GM23338 (cell line): ENCODE data around the gene BLACAT1. TPM values are rescaled to one million over a fixed set of nuclear protein-coding genes. Genes with fewer than 3 reads are reported as not detected.

Experiments
- ATAC-seq: fragments of 200-7000 bp; cut with Tn5 transposase; 3 replicates; pipeline ENCODE4 v1.9.1; 2020
- DNase-seq: peaks from one replicate; pipeline ENCODE4 v3.0.0-alpha.2; 2015; ENCODE audit warnings: low spot score
- H2AFZ ChIP-seq: fragments of 200-600 bp; sonication (generic); 2 replicates; pipeline ENCODE4 v1.8.0; 2016; ENCODE audit warnings: antibody characterized with exemption, mild to moderate bottlenecking, moderate library complexity
- H3F3A ChIP-seq: fragments of 200-600 bp; sonication (generic); replicated peaks from 2 replicates; pipeline ENCODE4 v1.8.0; 2017; ENCODE audit warnings: antibody characterized with exemption, mixed run types, low read depth
- H3K27ac ChIP-seq: fragments of 200-600 bp; sonication (generic); 2 replicates; pipeline ENCODE4 v1.6.1; 2016; ENCODE audit warnings: low read depth
- H3K27me3 ChIP-seq: fragments of 200-600 bp; sonication (generic); 2 replicates; pipeline ENCODE4 v1.8.0; 2016; ENCODE audit warnings: mild to moderate bottlenecking, mixed run types, moderate library complexity; ENCODE audit not compliant: insufficient read depth
- H3K36me3 ChIP-seq: fragments of 200-600 bp; sonication (generic); 2 replicates; pipeline ENCODE4 v1.8.0; 2016; ENCODE audit warnings: mild to moderate bottlenecking; ENCODE audit not compliant: insufficient read depth
- H3K4me1 ChIP-seq: fragments of 200-600 bp; sonication (generic); 2 replicates; pipeline ENCODE4 v1.8.0; 2016; ENCODE audit warnings: mild to moderate bottlenecking, moderate library complexity; ENCODE audit not compliant: insufficient read depth
- H3K4me2 ChIP-seq: fragments of 200-600 bp; sonication (generic); 2 replicates; pipeline ENCODE4 v1.7.1; 2017; ENCODE audit warnings: mixed run types
- H3K4me3 ChIP-seq: fragments of 200-600 bp; sonication (generic); 2 replicates; pipeline ENCODE4 v1.6.1; 2016; ENCODE audit warnings: mixed run types
- H3K79me2 ChIP-seq: fragments of 200-600 bp; sonication (generic); replicated peaks from 2 replicates; pipeline ENCODE4 v1.8.0; 2017; ENCODE audit warnings: mild to moderate bottlenecking; ENCODE audit not compliant: insufficient read depth
- H3K9me2 ChIP-seq: fragments of 200-600 bp; sonication (generic); 2 replicates; pipeline ENCODE4 v1.8.0; 2017; ENCODE audit not compliant: insufficient read depth
- H4K20me1 ChIP-seq: fragments of 200-600 bp; sonication (generic); replicated peaks from 2 replicates; pipeline ENCODE4 v1.8.0; 2017; ENCODE audit warnings: mild to moderate bottlenecking; ENCODE audit not compliant: insufficient read depth
- H3K27ac Mint-ChIP-seq: 2 replicates; pipeline ENCODE4 v1.8.0; 2020; ENCODE audit warnings: inconsistent platforms, mild to moderate bottlenecking, moderate library complexity, mixed read lengths
- H3K27me3 Mint-ChIP-seq: 3 replicates; pipeline ENCODE4 v1.8.0; 2022; ENCODE audit warnings: low read depth, mild to moderate bottlenecking, moderate library complexity, mixed read lengths, inconsistent platforms; ENCODE audit not compliant: insufficient read depth, poor library complexity
- H3K36me3 Mint-ChIP-seq: 3 replicates; pipeline ENCODE4 v1.8.0; 2021; ENCODE audit warnings: low read depth, mild to moderate bottlenecking, inconsistent platforms, moderate library complexity, mixed read lengths
- H3K4me1 Mint-ChIP-seq: 3 replicates; pipeline ENCODE4 v1.8.0; 2020; ENCODE audit warnings: mild to moderate bottlenecking, inconsistent platforms, mixed read lengths
- H3K4me3 Mint-ChIP-seq: 3 replicates; pipeline ENCODE4 v1.8.0; 2021; ENCODE audit warnings: moderate library complexity, mild to moderate bottlenecking, inconsistent platforms, mixed read lengths
- H3K9me3 Mint-ChIP-seq: 3 replicates; pipeline ENCODE4 v1.8.0; 2020; ENCODE audit warnings: moderate library complexity, mild to moderate bottlenecking, inconsistent platforms, mixed read lengths
- CREB1 ChIP-seq: fragments of 250-450 bp; sonication (Bioruptor Pico); IDR thresholded peaks from 2 replicates; pipeline ENCODE4 v1.5.0; 2020; ENCODE audit warnings: low read depth, mild to moderate bottlenecking, moderate library complexity
- CTCF ChIP-seq, 2 experiments: fragments of 200-600 bp in 1 of 2; sonication (generic) in 1 of 2; conservative IDR thresholded peaks; 2 replicates each; pipeline versions ENCODE4 v1.5.1 to v1.6.1; 2016 to 2017; ENCODE audit warnings: antibody characterized with exemption in 2 of 2, low read depth in 2 of 2, mild to moderate bottlenecking in 2 of 2, moderate library complexity in 1 of 2
- ETS1 ChIP-seq: IDR thresholded peaks from 2 replicates; pipeline ENCODE4 v1.6.1; 2016; ENCODE audit warnings: antibody characterized with exemption
- EZH2 ChIP-seq: fragments of 200-600 bp; sonication (generic); IDR thresholded peaks from one replicate; pipeline ENCODE4 v1.8.0; 2017; ENCODE audit warnings: antibody characterized with exemption, mild to moderate bottlenecking, low read depth; ENCODE audit not compliant: unreplicated experiment
- EZH2phosphoT487 ChIP-seq: fragments of 200-600 bp; sonication (generic); IDR thresholded peaks from one replicate; pipeline ENCODE4 v1.8.1; 2018; ENCODE audit warnings: antibody characterized with exemption; ENCODE audit not compliant: unreplicated experiment
- JUNB ChIP-seq: IDR thresholded peaks from one replicate; pipeline ENCODE4 v1.6.1; 2016; ENCODE audit warnings: antibody characterized with exemption; ENCODE audit not compliant: unreplicated experiment
- NANOG ChIP-seq: IDR thresholded peaks from 2 replicates; pipeline ENCODE4 v1.6.1; 2016; ENCODE audit warnings: antibody characterized with exemption, borderline replicate concordance
- STAT1 ChIP-seq: IDR thresholded peaks from one replicate; pipeline ENCODE4 v1.6.1; 2016; ENCODE audit warnings: antibody characterized with exemption; ENCODE audit not compliant: unreplicated experiment
- ZNF462 ChIP-seq: fragments of 250-450 bp; sonication (Bioruptor Pico); IDR thresholded peaks from 2 replicates; pipeline ENCODE4 v1.5.0; 2020; ENCODE audit warnings: mild to moderate bottlenecking, moderate library complexity
- polyA plus RNA-seq: library from polyadenylated mRNA; unstranded; fragments of >200 nt; fragmentation: Nextera tagmentation; extraction: Ambion mirVana; gene quantifications from 2 replicates; pipeline ENCODE4 v1.2.1, GENCODE V29; 2016
- total RNA-seq: library from RNA; depleted of rRNA; stranded (reverse); fragments of >200 nt; shearing (Covaris generic); gene quantifications from 2 replicates; pipeline ENCODE4 v1.2.3, GENCODE V29; 2014

BLACAT1 gene
- total and polyA plus RNA-seq, 2 experiments from 2014 or later = 1.6 to 6.2 TPM

GRCh38 chr1:205421798-205422197, 34.0 kb downstream of the BLACAT1 start, which contains the start of gene LEMD1:
Gene LEMD1 (minus strand): TSS chr1:205422056. CDS start chr1:205420536, 1,520 bp downstream.
- Histone ChIP-seq H3K9me2 (no peaks in the 10 kb centered on the region), H3K36me3 (no peaks in the 10 kb centered on the region), H2AFZ (no peak within 1 kb of the TSS), H4K20me1 (no peaks in the 10 kb centered on the region), H3K79me2 (no peaks in the 10 kb centered on the region), H3K4me2 (no peak within 1 kb of the TSS), H3K27ac (no peak within 1 kb of the TSS), H3F3A (no peaks in the 10 kb centered on the region), H3K27me3 (no peaks in the 10 kb centered on the region), H3K4me1 (peaks cover 28% of the 10 kb centered on the region), H3K4me3 (no peak within 1 kb of the TSS)
- H3K27me3 Mint-ChIP-seq = no peaks in the 10 kb centered on the region
- peaks cover 42% of the 10 kb centered on the region for H3K4me1 Mint-ChIP-seq
- H3K9me3 Mint-ChIP-seq = no peaks in the 10 kb centered on the region
- TF ChIP-seq JUNB = no peak
- no peak for TF ChIP-seq ETS1
- no peak for TF ChIP-seq CREB1 (CRISPR knock-in tag)
- no peak for TF ChIP-seq NANOG
- no peak for TF ChIP-seq EZH2
- no peak for TF ChIP-seq EZH2phosphoT487
- no peak for TF ChIP-seq ZNF462 (CRISPR knock-in tag)
- TF ChIP-seq CTCF (conservative IDR thresholded peaks at IDR 0.05; ENCODE audit: low read depth in 2 of 2) = no peak
- no peak for TF ChIP-seq STAT1
- H3K4me3 Mint-ChIP-seq = no peak within 1 kb of the TSS
- H3K36me3 Mint-ChIP-seq = no peaks in the 10 kb centered on the region
- ATAC-seq = no peak
- DNase-seq = no peak
- H3K27ac Mint-ChIP-seq = no peak within 1 kb of the TSS
